NCI-H146 (cell line): ENCODE results near the gene NBAS.

Experiments
- DNase-seq: peaks from one replicate; lab custom pipeline; 2025; lab: John Stamatoyannopoulos, UW

NBAS gene

GRCh38 chr2:15560988-15561573 is at the start of gene NBAS:
Gene NBAS (minus strand): TSS chr2:15561334. CDS start chr2:15561304, 30 bp downstream.
- DNase-seq: peak; percentile 88

- no peak for DNase-seq
Observed at GRCh38 chr2:15610430-15610952, 49.4 kb upstream of the NBAS start.

DNA sequence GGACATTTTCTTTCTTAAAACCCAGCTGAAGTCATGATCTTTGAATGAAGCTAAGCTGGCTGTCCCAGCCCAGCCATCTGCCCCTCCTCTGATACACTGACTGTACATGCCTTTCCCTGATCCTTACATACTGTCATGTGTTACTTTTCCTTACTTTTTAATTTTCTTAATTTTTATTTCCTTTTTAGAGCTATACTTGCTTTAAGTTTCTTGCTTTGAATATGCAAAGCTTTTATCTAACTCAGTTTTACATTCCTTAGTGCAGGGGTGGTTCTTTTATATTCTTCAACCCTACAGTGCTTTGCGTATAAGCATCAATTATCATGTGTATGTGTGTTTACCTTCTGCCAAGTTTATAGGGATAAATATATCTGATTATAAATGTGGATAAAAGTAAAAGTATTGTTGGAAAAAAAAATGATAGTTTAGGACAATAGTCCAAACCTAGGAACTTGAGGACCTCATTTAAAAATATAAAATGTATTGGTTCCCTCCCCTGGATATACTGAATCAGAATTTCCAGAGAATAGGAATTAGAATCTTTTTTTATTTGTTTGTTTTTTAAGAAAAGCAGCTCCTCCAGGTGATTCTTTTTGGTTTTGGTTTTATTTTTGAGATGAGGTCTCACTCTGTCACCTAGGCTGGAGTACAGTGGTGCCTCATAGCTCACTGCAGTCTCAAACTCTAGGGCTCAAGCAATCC is 48.4 kb upstream of the NBAS start:
- DNase-seq: no peak

DNA sequence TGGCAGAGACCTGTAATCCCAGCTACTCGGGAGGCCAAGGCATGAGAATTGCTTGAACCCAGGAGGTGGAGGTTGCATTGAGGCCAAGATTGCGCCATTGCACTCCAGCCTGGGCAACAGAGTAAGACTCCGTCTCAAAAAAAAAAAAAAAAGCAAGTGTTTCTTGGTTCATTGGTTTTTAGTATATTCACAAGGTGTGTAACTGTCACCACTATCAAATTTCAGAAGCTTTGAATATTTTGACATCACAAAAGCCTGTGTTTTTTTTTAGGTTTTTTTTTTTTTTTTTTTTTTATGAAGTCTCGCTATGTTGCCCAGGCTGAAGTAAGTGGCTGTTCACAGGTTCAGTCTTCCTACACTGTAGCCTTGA is 47.2 kb upstream of the NBAS start:
- no peak for DNase-seq

- DNase-seq: no peak
Observed at GRCh38 chr2:15607709-15608391, 46.7 kb upstream of the NBAS start.

GRCh38 chr2:15606481-15607441 is 45.6 kb upstream of the NBAS start:
- no peak for DNase-seq

- DNase-seq: no peak
Observed at GRCh38 chr2:15605721-15606120, 44.6 kb upstream of the NBAS start.

GRCh38 chr2:15603948-15604347 is 42.8 kb upstream of the NBAS start:
- DNase-seq: no peak

- no peak for DNase-seq
Observed at GRCh38 chr2:15603044-15603765, 42.1 kb upstream of the NBAS start.

- no peak for DNase-seq
Observed at GRCh38 chr2:15602393-15602792, 41.3 kb upstream of the NBAS start.

DNA sequence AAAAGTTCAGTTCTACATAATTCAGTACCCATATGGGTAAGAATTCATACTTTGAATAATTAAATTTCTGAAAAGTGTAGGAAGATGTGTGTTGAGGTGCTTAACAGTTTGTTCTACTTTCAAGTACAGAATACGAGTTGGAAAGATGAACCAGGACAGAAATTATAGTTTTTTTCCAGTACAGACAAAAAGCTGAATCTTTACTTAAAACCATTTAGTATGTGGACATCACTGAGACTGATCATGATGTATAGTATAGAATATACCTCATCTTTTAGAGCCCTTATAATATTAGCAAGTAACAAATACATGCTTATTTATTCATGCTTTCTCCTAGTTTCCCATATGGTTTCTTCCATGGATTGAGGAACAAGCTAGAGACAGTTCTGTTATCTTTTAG is 40.5 kb upstream of the NBAS start:
- DNase-seq: no peak

DNA sequence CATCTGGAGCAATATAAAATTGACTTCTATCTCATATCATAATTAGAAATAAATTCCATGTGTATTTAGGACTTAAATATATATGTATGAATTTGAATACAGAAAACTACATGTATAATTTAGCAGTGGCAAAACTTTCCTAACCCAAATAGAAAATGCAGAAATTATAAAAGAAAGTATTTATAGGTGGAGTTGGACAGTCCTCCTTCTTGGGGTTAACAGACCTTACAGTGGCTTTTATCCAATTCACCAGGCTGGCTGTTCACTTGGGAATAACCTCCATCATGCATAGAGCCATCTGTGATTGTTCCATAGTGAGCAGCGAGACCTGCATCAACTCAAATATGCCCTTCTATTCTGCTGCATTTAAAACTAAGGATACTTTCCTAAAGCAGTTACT is 38.9 kb upstream of the NBAS start:
- DNase-seq: no peak

- DNase-seq: no peak
Observed at GRCh38 chr2:15596968-15597367, 35.8 kb upstream of the NBAS start.

- no peak for DNase-seq
Observed at GRCh38 chr2:15596350-15596749, 35.2 kb upstream of the NBAS start.

DNA sequence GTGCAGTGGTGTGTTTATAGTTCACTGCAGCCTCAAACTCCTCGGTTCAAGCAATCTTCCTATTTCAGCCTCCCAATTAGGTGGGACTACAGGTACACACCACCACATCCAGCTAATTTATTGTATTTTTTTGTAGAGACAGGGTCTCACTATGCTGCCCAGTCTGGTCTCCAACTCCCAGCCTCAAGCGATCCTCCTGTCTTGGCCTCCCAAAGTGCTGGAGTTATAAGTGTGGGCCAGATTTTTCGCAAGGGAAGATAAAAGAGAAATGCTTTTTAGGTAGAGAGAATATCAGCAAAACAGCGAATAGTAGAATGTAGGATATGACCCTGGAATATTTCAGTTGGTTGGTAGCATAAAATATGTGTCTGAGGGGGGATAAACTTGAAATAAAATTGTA is 34.8 kb upstream of the NBAS start:
- no peak for DNase-seq

DNA sequence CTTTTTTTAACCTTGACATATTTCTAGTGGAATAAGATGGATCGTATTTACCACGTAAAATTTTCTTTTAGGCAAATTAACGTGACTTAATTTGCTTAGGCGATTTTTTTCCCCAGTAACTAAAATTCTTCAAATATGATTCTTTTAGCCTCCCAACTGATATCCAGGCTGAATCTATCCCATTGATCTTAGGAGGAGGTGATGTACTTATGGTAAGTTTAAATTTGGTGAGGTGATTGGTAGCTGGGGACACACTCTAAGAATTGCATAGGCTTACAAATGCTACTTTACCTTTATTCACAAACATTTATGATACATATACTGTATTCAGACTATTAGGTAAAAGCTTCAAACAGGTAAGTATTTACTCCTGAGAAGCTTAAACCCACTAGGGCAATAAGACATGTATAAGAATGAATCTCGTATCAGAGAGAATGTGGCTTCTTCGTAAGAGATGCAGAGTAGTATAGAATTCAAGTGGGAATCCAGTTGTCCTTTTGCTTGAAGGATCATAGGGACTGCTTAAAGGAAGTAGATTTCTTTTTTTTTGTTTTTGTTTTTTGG is 34.3 kb upstream of the NBAS start:
- no peak for DNase-seq

DNA sequence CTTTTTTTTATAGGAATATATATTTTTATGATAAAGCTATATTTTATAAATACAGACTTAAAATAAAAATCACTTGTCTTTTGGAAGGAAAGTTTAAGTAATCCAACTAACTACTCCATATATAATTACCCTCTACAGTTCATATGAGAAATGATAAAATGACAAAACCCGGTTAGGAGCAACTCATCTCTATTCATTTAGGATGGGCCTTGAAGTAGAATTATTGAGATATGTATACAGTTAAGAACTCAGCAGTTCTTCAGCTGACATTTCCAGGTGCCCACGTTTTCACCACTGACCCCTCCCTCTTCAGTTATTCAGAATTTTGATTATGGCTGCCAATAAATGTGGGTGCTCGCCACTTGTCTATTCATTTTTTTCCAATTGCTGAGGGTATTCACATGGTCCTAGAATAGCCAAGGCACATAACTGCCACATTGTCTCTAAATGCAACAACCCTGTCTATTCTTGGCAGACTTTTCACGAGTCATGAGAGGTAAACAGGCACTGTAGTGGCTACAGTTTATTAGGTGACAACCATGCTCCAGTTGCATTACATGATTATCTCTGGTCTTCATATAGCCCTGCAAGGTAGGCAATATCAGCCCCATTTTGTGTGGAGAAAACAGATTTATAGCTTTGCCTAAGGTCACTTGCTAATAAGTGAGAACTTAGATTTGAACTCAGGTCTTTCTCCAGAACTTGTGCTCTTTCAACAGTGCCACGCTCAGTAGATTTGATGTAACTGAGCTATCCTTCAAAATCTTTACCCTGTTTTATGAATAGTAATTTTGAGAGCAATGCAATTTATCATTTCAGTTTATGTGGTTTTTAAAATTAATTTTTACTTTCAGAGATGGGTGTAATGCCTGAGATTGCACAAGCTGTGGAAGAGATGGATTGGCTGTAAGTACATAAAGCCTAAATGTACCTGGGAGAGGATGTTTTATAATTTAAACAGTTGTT is 33.4 kb upstream of the NBAS start:
- DNase-seq: no peak

GRCh38 chr2:15593327-15593705 is 32.2 kb upstream of the NBAS start:
- DNase-seq: no peak

DNA sequence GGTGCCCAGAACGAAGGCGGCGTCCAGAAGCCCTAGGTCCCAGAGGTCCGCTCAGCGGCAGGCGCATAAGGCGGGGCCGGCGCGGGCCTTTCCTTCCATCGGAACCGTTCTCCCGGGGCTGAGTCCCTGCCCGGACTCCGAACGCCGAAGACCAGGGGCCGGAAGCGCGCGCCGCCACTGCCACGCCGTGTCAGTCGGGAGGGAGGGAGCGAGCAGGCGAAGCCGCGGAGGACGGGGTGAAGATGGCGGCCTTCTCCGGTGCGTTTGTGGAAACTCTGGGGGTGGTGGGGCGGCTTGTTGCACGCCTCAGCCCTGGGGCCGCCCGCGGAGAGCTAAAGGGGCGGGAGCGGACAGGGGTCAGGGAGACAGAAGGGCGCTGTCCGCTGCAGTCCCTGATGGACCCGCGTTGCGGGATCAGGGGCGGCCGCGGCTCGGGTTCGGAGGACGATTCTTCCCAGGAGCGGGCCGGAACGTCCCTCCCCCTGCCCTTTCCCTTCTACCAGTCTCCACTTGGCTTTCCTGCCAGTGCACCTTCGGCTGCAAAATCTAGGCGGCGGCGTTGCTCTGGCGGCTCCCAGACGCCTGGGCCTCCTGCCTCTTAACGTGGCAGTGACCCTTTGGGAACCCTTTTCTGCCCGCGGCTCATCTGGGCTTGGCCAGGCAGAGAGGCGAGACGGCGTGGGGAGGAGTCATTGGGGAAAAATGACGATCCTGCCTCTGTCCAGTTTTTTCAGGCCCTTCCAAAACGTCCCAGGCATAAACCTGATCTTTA is 30.7 kb upstream of the NBAS start, which contains the start of gene DDX1:
TSS of gene DDX1 (plus strand) at position 177 of the 772 bp plus-strand sequence. CDS start at position 243, 66 bp downstream.
- peak; percentile 80 for DNase-seq
